H1 (cell line): ENCODE data around the gene C5orf46. TPM values are rescaled to one million over a fixed set of nuclear protein-coding genes. Genes with fewer than 3 reads are reported as not detected.
A peak's percentile ranks its signal among the peaks of the same experiment; 100 is the strongest.

ENCODE experiments used
- CTCF ChIA-PET: fragments of 300-600 bp; sonication (Branson Sonifier 250); formaldehyde crosslinking; loops from one replicate; lab custom pipeline; 2021; ENCODE audit not compliant: partially characterized antibody; lab: Charles Lee
- POLR2A ChIA-PET: fragments of 300-600 bp; sonication (Branson Sonifier 250); formaldehyde crosslinking; loops from one replicate; lab custom pipeline; 2021; ENCODE audit warnings: inconsistent platforms; ENCODE audit not compliant: partially characterized antibody; lab: Charles Lee
- DNase-seq, 2 experiments: peaks; one replicate each; pipeline versions ENCODE4 v3.0.0 to v3.0.0-alpha.2; 2010 to 2022; ENCODE audit warnings: low spot score in 2 of 2, low read depth in 1 of 2, mixed read lengths in 1 of 2
- FAIRE-seq: peaks from 2 replicates; lab custom pipeline; 2011; peaks lifted over from hg19 to GRCh38; lab: Jason Lieb, UNC
- H2AFZ ChIP-seq: 2 replicates; pipeline ENCODE4 v1.8.1; 2012; ENCODE audit warnings: low read length, inconsistent platforms
- H2AK5ac ChIP-seq: 2 replicates; pipeline ENCODE4 v1.6.1; 2013; ENCODE audit warnings: low read depth, low read length
- H2BK120ac ChIP-seq: replicated peaks from 2 replicates; pipeline ENCODE3; 2013; ENCODE audit warnings: low read depth, low read length, inconsistent platforms
- H2BK12ac ChIP-seq: 2 replicates; pipeline ENCODE4 v1.6.1; 2013; ENCODE audit warnings: low read depth, low read length
- H2BK15ac ChIP-seq: 2 replicates; pipeline ENCODE4 v1.6.1; 2013; ENCODE audit warnings: low read length
- H2BK20ac ChIP-seq: 2 replicates; pipeline ENCODE4 v1.6.1; 2013; ENCODE audit warnings: low read length
- H2BK5ac ChIP-seq: 2 replicates; pipeline ENCODE4 v1.6.1; 2013; ENCODE audit warnings: low read depth, low read length
- H3K14ac ChIP-seq: 2 replicates; pipeline ENCODE4 v1.6.1; 2013; ENCODE audit warnings: inconsistent platforms; ENCODE audit not compliant: insufficient read length
- H3K18ac ChIP-seq: 2 replicates; pipeline ENCODE4 v1.6.1; 2013; ENCODE audit warnings: low read length; ENCODE audit errors: extremely low read depth
- H3K23ac ChIP-seq: 2 replicates; pipeline ENCODE4 v1.6.1; 2013; ENCODE audit warnings: inconsistent platforms; ENCODE audit not compliant: insufficient read length
- H3K23me2 ChIP-seq: 2 replicates; pipeline ENCODE4 v1.6.1; 2013; ENCODE audit warnings: low read depth, low read length
- H3K27ac ChIP-seq: 2 replicates; pipeline ENCODE4 v1.6.1; 2011; ENCODE audit warnings: low read depth, low read length, inconsistent platforms
- H3K27me3 ChIP-seq, 4 experiments: replicated peaks in 1 of 4; 1 replicate in 1 of 4; 2 replicates in 3 of 4; pipeline versions ENCODE4 v1.6.1 to v1.8.1; 2011 to 2013; ENCODE audit warnings: low read length in 3 of 4, mild to moderate bottlenecking in 3 of 4, inconsistent platforms in 2 of 4, mixed read lengths in 2 of 4, moderate library complexity in 1 of 4; ENCODE audit not compliant: control insufficient read depth in 3 of 4, insufficient read depth in 3 of 4; ENCODE audit errors: extremely low read depth in 1 of 4
- H3K36me3 ChIP-seq, 4 experiments: 2 replicates each; pipeline versions ENCODE4 v1.6.1 to v1.8.1; 2011 to 2013; ENCODE audit warnings: mild to moderate bottlenecking in 4 of 4, low read length in 3 of 4, moderate library complexity in 2 of 4, control low read depth in 1 of 4, inconsistent platforms in 1 of 4; ENCODE audit not compliant: insufficient read depth in 4 of 4, control insufficient read depth in 2 of 4
- H3K4ac ChIP-seq: replicated peaks from 2 replicates; pipeline ENCODE3; 2013; ENCODE audit warnings: low read length, low read depth, mixed read lengths, inconsistent platforms; ENCODE audit not compliant: insufficient read length
- H3K4me1 ChIP-seq, 4 experiments: replicated peaks in 1 of 4; 1 replicate in 1 of 4; 2 replicates in 3 of 4; pipeline versions ENCODE4 v1.6.1 to v1.8.1; 2011 to 2013; ENCODE audit warnings: low read length in 3 of 4, inconsistent platforms in 2 of 4, mixed read lengths in 1 of 4; ENCODE audit not compliant: insufficient read depth in 4 of 4, control insufficient read depth in 3 of 4
- H3K4me2 ChIP-seq, 2 experiments: 2 replicates each; pipeline versions ENCODE4 v1.6.1 to v1.8.1; 2011 to 2013; ENCODE audit warnings: low read depth in 2 of 2, low read length in 2 of 2, control low read depth in 1 of 2, inconsistent platforms in 1 of 2, mild to moderate bottlenecking in 1 of 2; ENCODE audit not compliant: insufficient read depth in 1 of 2
- H3K4me3 ChIP-seq, 4 experiments: fragments of 200-600, 300-600 bp in 1 of 4; sonication (generic), shearing (Covaris generic), sonication (Bioruptor Twin) in 1 of 4; 2 replicates each; pipeline versions ENCODE4 v1.5.1 to v1.8.1; 2011 to 2016; ENCODE audit warnings: low read length in 4 of 4, low read depth in 3 of 4, control low read depth in 2 of 4, inconsistent platforms in 2 of 4, mild to moderate bottlenecking in 2 of 4, mixed read lengths in 1 of 4, moderate library complexity in 1 of 4; ENCODE audit not compliant: insufficient read depth in 2 of 4; ENCODE audit errors: extremely low read depth in 1 of 4
- H3K56ac ChIP-seq: replicated peaks from 2 replicates; pipeline ENCODE3; 2013; ENCODE audit warnings: low read depth, mild to moderate bottlenecking, mixed read lengths, low read length, inconsistent platforms; ENCODE audit not compliant: insufficient read length
- H3K79me1 ChIP-seq: 2 replicates; pipeline ENCODE4 v1.6.1; 2013; ENCODE audit warnings: low read depth, low read length, control low read depth
- H3K79me2 ChIP-seq, 2 experiments: 2 replicates each; pipeline versions ENCODE4 v1.6.1 to v1.8.1; 2012 to 2013; ENCODE audit warnings: low read length in 2 of 2, mild to moderate bottlenecking in 2 of 2, inconsistent platforms in 1 of 2; ENCODE audit not compliant: insufficient read depth in 2 of 2, control insufficient read depth in 1 of 2
- H3K9ac ChIP-seq, 4 experiments: replicated peaks in 1 of 4; 1 replicate in 1 of 4; 2 replicates in 3 of 4; pipeline versions ENCODE4 v1.6.1 to v1.8.1; 2011 to 2013; ENCODE audit warnings: low read depth in 3 of 4, low read length in 3 of 4, control low read depth in 2 of 4, mild to moderate bottlenecking in 2 of 4, moderate library complexity in 2 of 4, inconsistent platforms in 1 of 4; ENCODE audit errors: extremely low read depth in 1 of 4
- H3K9me3 ChIP-seq, 2 experiments: 2 replicates each; pipeline versions ENCODE4 v1.6.1 to v1.8.1; 2012 to 2013; ENCODE audit warnings: mild to moderate bottlenecking in 2 of 2, moderate library complexity in 2 of 2, control low read depth in 1 of 2, inconsistent platforms in 1 of 2, low read depth in 1 of 2, low read length in 1 of 2, mixed read lengths in 1 of 2; ENCODE audit not compliant: insufficient read depth in 2 of 2
- H4K20me1 ChIP-seq, 2 experiments: replicated peaks in 1 of 2; 2 replicates each; pipeline versions ENCODE3 to v1.8.1; 2011 to 2013; ENCODE audit warnings: inconsistent platforms in 2 of 2, low read length in 2 of 2, mild to moderate bottlenecking in 1 of 2; ENCODE audit not compliant: insufficient read depth in 2 of 2, control insufficient read depth in 1 of 2
- H4K5ac ChIP-seq: 2 replicates; pipeline ENCODE4 v1.6.1; 2013; ENCODE audit warnings: low read length, low read depth, mixed read lengths, inconsistent platforms; ENCODE audit not compliant: insufficient read length
- H4K8ac ChIP-seq: 2 replicates; pipeline ENCODE4 v1.8.0; 2013; ENCODE audit warnings: mild to moderate bottlenecking, moderate library complexity, low read length, inconsistent platforms; ENCODE audit not compliant: insufficient read depth; ENCODE audit errors: extremely low read depth
- H4K91ac ChIP-seq: replicated peaks from 2 replicates; pipeline ENCODE3; 2013; ENCODE audit warnings: low read length, mixed read lengths, inconsistent platforms; ENCODE audit not compliant: insufficient read length
- ASH2L ChIP-seq: fragments of 200-600, 300-600 bp; sonication (generic); IDR thresholded peaks from one replicate; pipeline ENCODE4 v1.7.1; 2017; ENCODE audit warnings: low read length
- ATF2 ChIP-seq: IDR thresholded peaks from 2 replicates; pipeline ENCODE4 v1.6.1; 2012; ENCODE audit warnings: low read length, inconsistent platforms
- CBX5 ChIP-seq: fragments of 300-800, 300-1000 bp; sonication (generic); IDR thresholded peaks from 2 replicates; pipeline ENCODE4 v1.7.1; 2016; ENCODE audit warnings: antibody characterized with exemption, low read length, low read depth
- EP300 ChIP-seq, 2 experiments: IDR thresholded peaks; 1 replicate in 1 of 2; 2 replicates in 1 of 2; pipeline ENCODE4 v1.6.1; 2011 to 2012; ENCODE audit warnings: low read depth in 2 of 2, low read length in 2 of 2, mild to moderate bottlenecking in 2 of 2, borderline replicate concordance in 1 of 2, inconsistent platforms in 1 of 2, moderate library complexity in 1 of 2
- KDM4A ChIP-seq: IDR thresholded peaks from one replicate; pipeline ENCODE4 v1.7.1; 2012; ENCODE audit warnings: low read depth, mild to moderate bottlenecking, moderate library complexity, low read length, inconsistent platforms; ENCODE audit not compliant: severe bottlenecking
- MAX ChIP-seq: IDR thresholded peaks from 2 replicates; pipeline ENCODE4 v1.6.1; 2012; ENCODE audit warnings: inconsistent platforms
- POU5F1 ChIP-seq: IDR thresholded peaks from 2 replicates; pipeline ENCODE4 v1.6.1; 2011; ENCODE audit warnings: low read depth, mild to moderate bottlenecking, low read length, moderate library complexity
- RNF2 ChIP-seq: fragments of 200-900, 300-1000 bp; sonication (generic); IDR thresholded peaks from 2 replicates; pipeline ENCODE4 v1.7.1; 2016; ENCODE audit warnings: borderline replicate concordance, low read depth, mild to moderate bottlenecking, antibody characterized with exemption, low read length; ENCODE audit not compliant: poor library complexity, severe bottlenecking; ENCODE audit errors: missing control alignments
- SIX5 ChIP-seq: IDR thresholded peaks from 2 replicates; pipeline ENCODE4 v1.6.1; 2011; ENCODE audit warnings: mild to moderate bottlenecking, low read depth, low read length
- YY1 ChIP-seq: IDR thresholded peaks from 2 replicates; pipeline ENCODE4 v1.6.1; 2011; ENCODE audit warnings: low read depth, mild to moderate bottlenecking, low read length
- ZNF274 ChIP-seq: IDR thresholded peaks from 2 replicates; pipeline ENCODE4 v1.7.0; 2012; ENCODE audit warnings: low read length, borderline replicate concordance; ENCODE audit errors: extremely low read depth
- WGBS, 2 experiments: shearing (Covaris generic) in 1 of 2; methylation state at CpG; one replicate each; pipeline versions ENCODE4 v1.1.6 to v1.1.7; 2013 to 2015; ENCODE audit warnings: low lambda C conversion rate in 2 of 2, mixed read lengths in 2 of 2, inconsistent platforms in 1 of 2, low coverage in 1 of 2, missing lambda C conversion rate in 1 of 2; ENCODE audit not compliant: insufficient replicate concordance in 2 of 2, insufficient coverage in 1 of 2, insufficient read length in 1 of 2; ENCODE audit errors: extremely low coverage in 1 of 2, missing lambda C conversion rate in 1 of 2; 5-methylcytosine and 5-hydroxymethylcytosine counted together
- polyA plus RNA-seq, 7 experiments: library from polyadenylated mRNA; depleted of rRNA in 3 of 7; stranded (reverse) in 5 of 7; unstranded in 2 of 7; fragments of >200 nt in 5 of 7; fragments of 200-250 nt in 2 of 7; gene quantifications; 1 replicate in 5 of 7; 2 replicates in 1 of 7; 4 replicates in 1 of 7; pipeline versions ENCODE4 v1.2.1 to v1.2.3, GENCODE V29; 2011 to 2013; ENCODE audit warnings: missing spikeins in 2 of 7, mixed read lengths in 2 of 7
- total RNA-seq: library from RNA; stranded (reverse); fragmentation: NEBNext Ultra II Directional; extraction: Animal tissue kit (Norgen Biotek cat#: 25700); gene quantifications from 2 replicates; pipeline ENCODE4 v1.2.1, GENCODE V29; 2021

The C5orf46 gene
- total and polyA plus RNA-seq, 2 of the 8 experiments (the other 6 are each of a cell fraction or from before 2014, with no cell fraction given), result not detected

DNA sequence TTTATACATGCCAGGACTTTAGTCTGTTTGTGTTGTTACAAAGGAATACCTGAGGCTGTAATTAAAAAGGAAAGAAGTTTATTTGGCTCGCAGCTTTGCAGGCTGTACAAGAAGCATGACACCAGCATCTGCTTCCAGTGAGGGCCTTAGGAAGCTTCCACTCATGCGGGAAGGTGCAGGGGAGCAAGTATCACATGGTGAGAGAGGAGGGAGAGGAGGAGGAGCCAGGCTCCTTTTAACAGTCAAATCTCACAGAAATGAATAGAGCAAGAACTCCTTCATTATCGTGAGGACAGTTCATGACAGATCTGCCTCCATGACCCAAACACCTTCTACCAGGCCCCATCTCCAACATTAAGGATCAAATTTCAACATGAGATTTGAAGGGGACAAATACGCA lies 18.7 kb upstream of the C5orf46 start:
- Histone ChIP-seq H2BK15ac (no peak overlapping the region), H4K91ac (no peak overlapping the region), H3K79me2 (no peaks in the 10 kb centered on the region), H3K23me2 (no peaks in the 10 kb centered on the region), H3K4ac (no peak overlapping the region), H3K36me3 (no peaks in the 10 kb centered on the region), H2AFZ (peak overlapping the region; percentile 75; the same call in 1 of the 2 replicates), H3K27ac (no peak overlapping the region), H3K4me3 (no peak overlapping the region), H3K56ac (no peak overlapping the region), H3K4me2 (no peak overlapping the region), H2BK20ac (no peak overlapping the region), H3K79me1 (no peaks in the 10 kb centered on the region), H3K18ac (no peak overlapping the region), H2BK5ac (no peak overlapping the region), H3K4me1 (0 out of 7 replicates have a peak, but pooled peaks cover 0 to 3% (median 0%) of the 10 kb centered on the region in 4 experiments), H4K5ac (no peak overlapping the region), H3K9ac (no peak overlapping the region), H4K20me1 (no peaks in the 10 kb centered on the region), H2AK5ac (no peak overlapping the region), H2BK12ac (no peak overlapping the region), H2BK120ac (no peak overlapping the region), H3K27me3 (no peaks in the 10 kb centered on the region), H3K9me3 (no peaks in the 10 kb centered on the region), H4K8ac (no peak overlapping the region), H3K14ac (no peak overlapping the region), H3K23ac (no peak overlapping the region)
- DNase-seq, result no peak
- ChIA-PET POLR2A (interaction anchor here (0.6 to 17.1 kb wide), 3 partner anchors 50 to 69 kb away, joined by 3 to 249 read pairs (median 4); no protein-coding TSS in a partner anchor), CTCF (interaction anchor here (0.8 to 5.5 kb wide), 6 partner anchors 10 to 559 kb away, joined by 3 to 26 read pairs (median 4); no protein-coding TSS in a partner anchor)
- FAIRE-seq, result peak; percentile 83
- WGBS, 2 experiments, result 85% methylated on average over 4 of the region's 4 CpGs; no CpG with 5 or more reads in 1 of the 2 experiments
- TF ChIP-seq RNF2 (no peak), KDM4A (no peak), ZNF274 (no peak), ATF2 (no peak), YY1 (no peak), MAX (no peak), POU5F1 (no peak), CBX5 (no peak), EP300 (IDR thresholded peaks at IDR 0.05; ENCODE audit: borderline replicate concordance in 1 of 2, low read depth in 2 of 2, low read length in 2 of 2) (no peak), SIX5 (no peak), ASH2L (no peak)
